ENCODE results near the gene SRRM2. TPM values are rescaled to one million over a fixed set of nuclear protein-coding genes. Genes with fewer than 3 reads are reported as not detected.

The SRRM2 gene
- total and polyA plus RNA-seq, 9 of the 15 experiments (the other 6 are each of a cell fraction or from before 2014, with no cell fraction given): 26.7 to 563 (median 81.1) TPM

- TF ChIP-seq ZBTB33 (CRISPR knock-in tag; IDR thresholded peaks at IDR 0.05) (peak; percentile 99), FOSL1 (tag; conservative IDR thresholded peaks at IDR 0.05) (no peak), FIP1L1 (IDR thresholded peaks at IDR 0.05; ENCODE audit: low read depth, low read length, poor library complexity, severe bottlenecking) (peak; percentile 68), TBL1XR1 (IDR thresholded peaks at IDR 0.05; ENCODE audit: low read length in 2 of 2) (no peak), RAD21 (CRISPR knock-in tag; conservative IDR thresholded peaks at IDR 0.05 in 1 of 2, IDR thresholded peaks at IDR 0.05 in 1 of 2) (peak in 1 of 2 experiments; percentile 28; a peak in 2 of 4 replicates), SIRT6 (IDR thresholded peaks at IDR 0.05; ENCODE audit: low read depth, low read length) (peak; percentile 75), RBBP5 (IDR thresholded peaks at IDR 0.05; ENCODE audit: borderline replicate concordance, insufficient read depth, low read length, poor library complexity, severe bottlenecking) (no peak), HMG20B (CRISPR knock-in tag; IDR thresholded peaks at IDR 0.05) (no peak), TARDBP (IDR thresholded peaks at IDR 0.05) (no peak), BDP1 (IDR thresholded peaks at IDR 0.05; ENCODE audit: insufficient read depth, insufficient read length) (no peak), CTCF (IDR thresholded peaks at IDR 0.05 in 2 of 3, conservative IDR thresholded peaks at IDR 0.05 in 1 of 3; ENCODE audit: insufficient read depth in 2 of 3, low read depth in 1 of 3, low read length in 3 of 3) (peak; percentile 33 to 57 (median 40)), MBD1 (CRISPR knock-in tag; IDR thresholded peaks at IDR 0.05) (no peak), ZNF282 (CRISPR knock-in tag; IDR thresholded peaks at IDR 0.05) (no peak), ETS1 (conservative IDR thresholded peaks at IDR 0.05; ENCODE audit: control insufficient read depth, low read depth, low read length) (no peak), ZZZ3 (IDR thresholded peaks at IDR 0.05) (no peak), ZNF644 (tag; IDR thresholded peaks at IDR 0.05; ENCODE audit: low read depth) (no peak), ZBED1 (IDR thresholded peaks at IDR 0.05) (no peak), MNT (conservative IDR thresholded peaks at IDR 0.05) (0 out of 4 replicates have a peak, but pooled peaks of 1 of the 2 experiments have one; percentile 16)
Observed at GRCh38 chr16:2770057-2770951, 17.9 kb downstream of the SRRM2 start (continued).
